Measurements from ENCODE around the gene NRCAM.

The NRCAM gene

DNA sequence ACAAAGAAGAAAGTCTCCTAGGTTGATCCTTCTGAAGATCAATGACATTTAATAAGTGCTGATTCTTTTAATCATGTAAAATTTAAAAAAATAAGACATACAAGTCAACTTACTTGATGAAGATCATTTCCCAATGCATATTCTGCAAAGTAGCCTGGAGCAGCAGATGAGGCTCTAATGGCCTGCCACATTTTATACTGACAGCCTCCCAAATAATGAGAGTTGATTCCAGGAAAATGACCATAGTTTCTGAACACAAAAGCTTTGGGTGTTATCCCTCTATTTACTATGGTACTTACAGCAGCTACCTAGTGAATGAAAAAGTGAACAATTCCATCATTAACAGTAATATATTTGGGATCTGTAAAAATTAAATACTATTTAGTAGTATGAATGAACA is 31.4 kb upstream of the NRCAM start:
- H3K4me1 ChIP-seq (ENCODE audit: low read length) = peaks cover 7% of the 10 kb centered on the region; the same call in 1 of the 2 replicates
- H3K9me3 ChIP-seq (ENCODE audit: insufficient read depth, low read length) = no peaks in the 10 kb centered on the region
- no peak overlapping the region for H3K4me3 ChIP-seq (ENCODE audit: low read length)
- H3K27ac ChIP-seq (ENCODE audit: low read length) = no peak overlapping the region
- H3K79me2 ChIP-seq (ENCODE audit: low read length) = no peaks in the 10 kb centered on the region
- H2AFZ ChIP-seq (ENCODE audit: low read depth, low read length) = no peak overlapping the region
- H3K36me3 ChIP-seq (replicated peaks; ENCODE audit: low read depth, low read length) = no peaks in the 10 kb centered on the region
- no peak overlapping the region for H3K4me2 ChIP-seq (ENCODE audit: low read length)
- no peak for TF ChIP-seq EZH2phosphoT487 (IDR thresholded peaks at IDR 0.05; ENCODE audit: low read depth)
- TF ChIP-seq, protein P1, sequence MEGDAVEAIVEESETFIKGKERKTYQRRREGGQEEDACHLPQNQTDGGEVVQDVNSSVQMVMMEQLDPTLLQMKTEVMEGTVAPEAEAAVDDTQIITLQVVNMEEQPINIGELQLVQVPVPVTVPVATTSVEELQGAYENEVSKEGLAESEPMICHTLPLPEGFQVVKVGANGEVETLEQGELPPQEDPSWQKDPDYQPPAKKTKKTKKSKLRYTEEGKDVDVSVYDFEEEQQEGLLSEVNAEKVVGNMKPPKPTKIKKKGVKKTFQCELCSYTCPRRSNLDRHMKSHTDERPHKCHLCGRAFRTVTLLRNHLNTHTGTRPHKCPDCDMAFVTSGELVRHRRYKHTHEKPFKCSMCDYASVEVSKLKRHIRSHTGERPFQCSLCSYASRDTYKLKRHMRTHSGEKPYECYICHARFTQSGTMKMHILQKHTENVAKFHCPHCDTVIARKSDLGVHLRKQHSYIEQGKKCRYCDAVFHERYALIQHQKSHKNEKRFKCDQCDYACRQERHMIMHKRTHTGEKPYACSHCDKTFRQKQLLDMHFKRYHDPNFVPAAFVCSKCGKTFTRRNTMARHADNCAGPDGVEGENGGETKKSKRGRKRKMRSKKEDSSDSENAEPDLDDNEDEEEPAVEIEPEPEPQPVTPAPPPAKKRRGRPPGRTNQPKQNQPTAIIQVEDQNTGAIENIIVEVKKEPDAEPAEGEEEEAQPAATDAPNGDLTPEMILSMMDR (IDR thresholded peaks at IDR 0.05; ENCODE audit: low read depth, low read length) = no peak
- H3K27me3 ChIP-seq (ENCODE audit: low read depth, low read length) = no peaks in the 10 kb centered on the region
- H4K20me1 ChIP-seq (ENCODE audit: insufficient read depth, low read length) = no peaks in the 10 kb centered on the region
- H3K9ac ChIP-seq (ENCODE audit: low read length) = no peak overlapping the region

DNA sequence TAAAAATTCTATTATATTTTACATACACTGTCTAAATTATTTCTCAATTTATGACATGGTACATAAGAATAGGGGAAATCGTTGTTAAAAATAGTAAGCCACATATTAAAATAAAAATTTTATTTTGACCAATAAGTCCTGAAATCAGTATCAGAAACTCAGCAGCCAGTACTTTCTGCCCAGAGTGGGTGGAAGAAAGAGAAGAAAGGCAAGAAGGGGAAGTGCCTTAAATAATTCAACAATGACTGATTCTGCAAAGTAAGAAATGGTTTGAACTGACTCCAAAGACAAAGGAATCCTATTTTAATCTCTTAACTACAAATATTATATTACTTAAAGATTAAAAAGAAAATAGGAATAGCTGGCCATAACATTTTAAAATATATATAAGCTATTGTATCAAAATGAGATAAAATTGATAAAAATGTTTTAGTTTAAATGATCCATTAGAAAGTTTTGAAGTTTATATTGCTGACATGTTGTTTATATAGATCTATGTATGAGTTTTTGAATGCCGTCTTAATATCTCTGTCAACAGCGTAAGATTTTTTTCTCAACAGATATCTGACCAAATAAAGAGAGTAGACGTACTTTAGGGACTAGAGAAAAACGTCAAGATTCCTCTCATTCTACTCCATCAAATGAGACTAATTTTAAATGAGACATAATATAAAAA is 30.2 kb upstream of the NRCAM start:
- Histone ChIP-seq H3K4me1 (ENCODE audit: low read length) (peaks cover 7% of the 10 kb centered on the region; the same call in 1 of the 2 replicates), H3K4me3 (ENCODE audit: low read length) (no peak overlapping the region), H3K27ac (ENCODE audit: low read length) (no peak overlapping the region), H3K36me3 (replicated peaks; ENCODE audit: low read depth, low read length) (no peaks in the 10 kb centered on the region), H3K9me3 (ENCODE audit: insufficient read depth, low read length) (no peaks in the 10 kb centered on the region), H3K27me3 (ENCODE audit: low read depth, low read length) (no peaks in the 10 kb centered on the region), H2AFZ (ENCODE audit: low read depth, low read length) (no peak overlapping the region), H3K79me2 (ENCODE audit: low read length) (no peaks in the 10 kb centered on the region), H4K20me1 (ENCODE audit: insufficient read depth, low read length) (no peaks in the 10 kb centered on the region), H3K4me2 (ENCODE audit: low read length) (no peak overlapping the region), H3K9ac (ENCODE audit: low read length) (no peak overlapping the region)
- TF ChIP-seq, protein P1 (IDR thresholded peaks at IDR 0.05; ENCODE audit: low read depth, low read length) = no peak
- TF ChIP-seq EZH2phosphoT487 (IDR thresholded peaks at IDR 0.05; ENCODE audit: low read depth) = no peak

DNA sequence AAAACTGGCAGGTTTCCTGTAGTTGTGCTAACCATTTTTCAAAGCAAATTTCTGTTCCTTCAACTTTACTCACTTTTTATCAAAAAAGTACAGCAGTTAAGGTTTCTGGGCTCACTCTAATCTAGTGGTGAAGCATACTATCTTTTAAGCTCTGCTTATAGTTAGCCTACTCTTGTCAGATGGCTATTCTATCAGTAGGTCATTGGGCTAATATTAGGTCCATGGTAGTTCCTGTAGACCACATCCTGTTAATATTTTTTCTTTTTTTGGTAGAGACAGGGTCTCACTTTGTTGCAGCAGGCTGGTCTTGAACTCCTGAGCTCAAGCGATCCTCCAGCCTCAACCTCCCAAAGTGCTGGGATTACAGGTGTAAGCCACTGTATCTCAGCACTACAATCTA is 27.9 kb upstream of the NRCAM start:
- TF ChIP-seq EZH2phosphoT487 (IDR thresholded peaks at IDR 0.05; ENCODE audit: low read depth) = no peak
- TF ChIP-seq, protein P1 (IDR thresholded peaks at IDR 0.05; ENCODE audit: low read depth, low read length) = no peak
- Histone ChIP-seq H3K4me2 (ENCODE audit: low read length) (no peak overlapping the region), H3K4me3 (ENCODE audit: low read length) (no peak overlapping the region), H3K27me3 (ENCODE audit: low read depth, low read length) (no peaks in the 10 kb centered on the region), H3K36me3 (replicated peaks; ENCODE audit: low read depth, low read length) (no peaks in the 10 kb centered on the region), H4K20me1 (ENCODE audit: insufficient read depth, low read length) (no peaks in the 10 kb centered on the region), H3K4me1 (ENCODE audit: low read length) (peaks cover 11% of the 10 kb centered on the region), H3K9me3 (ENCODE audit: insufficient read depth, low read length) (no peaks in the 10 kb centered on the region), H2AFZ (ENCODE audit: low read depth, low read length) (no peak overlapping the region), H3K79me2 (ENCODE audit: low read length) (no peaks in the 10 kb centered on the region), H3K9ac (ENCODE audit: low read length) (no peak overlapping the region), H3K27ac (ENCODE audit: low read length) (no peak overlapping the region)

DNA sequence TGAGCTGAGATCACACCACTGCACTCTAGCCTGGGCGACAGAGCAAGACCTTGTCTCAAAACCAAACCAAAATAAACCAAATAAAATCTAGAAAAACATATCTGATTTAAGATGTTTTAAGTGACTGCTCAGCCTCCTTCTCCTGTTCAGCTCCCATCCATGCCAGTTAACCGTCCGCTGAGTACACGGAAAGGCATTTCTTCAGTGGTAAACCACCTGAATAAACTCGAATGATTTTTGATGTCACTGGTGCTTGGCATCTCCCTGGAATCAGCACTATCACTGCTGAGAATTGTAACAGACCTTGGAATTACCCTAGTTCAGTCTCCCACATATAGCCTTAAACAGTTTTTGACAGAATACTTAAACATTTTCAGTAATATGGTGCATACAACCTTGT is 24.1 kb upstream of the NRCAM start:
- TF ChIP-seq, protein P1 (IDR thresholded peaks at IDR 0.05; ENCODE audit: low read depth, low read length) = no peak
- no peak for TF ChIP-seq EZH2phosphoT487 (IDR thresholded peaks at IDR 0.05; ENCODE audit: low read depth)
- Histone ChIP-seq H3K36me3 (replicated peaks; ENCODE audit: low read depth, low read length) (peaks cover 4% of the 10 kb centered on the region), H3K27me3 (ENCODE audit: low read depth, low read length) (no peaks in the 10 kb centered on the region), H3K79me2 (ENCODE audit: low read length) (no peaks in the 10 kb centered on the region), H3K9me3 (ENCODE audit: insufficient read depth, low read length) (no peaks in the 10 kb centered on the region), H3K4me1 (ENCODE audit: low read length) (peaks cover 19% of the 10 kb centered on the region), H3K4me2 (ENCODE audit: low read length) (no peak overlapping the region), H2AFZ (ENCODE audit: low read depth, low read length) (no peak overlapping the region), H4K20me1 (ENCODE audit: insufficient read depth, low read length) (no peaks in the 10 kb centered on the region), H3K4me3 (ENCODE audit: low read length) (no peak overlapping the region), H3K27ac (ENCODE audit: low read length) (no peak overlapping the region), H3K9ac (ENCODE audit: low read length) (no peak overlapping the region)

All from OCI-LY3 (cell line).